K562 (cell line): ENCODE results near the gene UQCRHL. TPM values are rescaled to one million over a fixed set of nuclear protein-coding genes. Genes with fewer than 3 reads are reported as not detected.

Experiments used
- ATAC-seq: fragments of 200-7000 bp; cut with Tn5 transposase; 3 replicates; pipeline ENCODE4 v1.9.1; 2020; ENCODE audit warnings: moderate library complexity
- BruUV-seq: library from RNA; stranded (reverse); fragments of 400-500 nt; replicated peaks from 2 replicates; lab custom pipeline; 2021; lab: Mats Ljungman, UMichigan
- CTCF ChIA-PET: fragments of 300-600 bp; formaldehyde crosslinking; extraction: SDS; loops from one replicate; lab custom pipeline; 2021; ENCODE audit warnings: low intra/inter-chr PET ratio; lab: Yijun Ruan, JAX
- POLR2A ChIA-PET: fragments of 300-600, 350-650 bp; sonication (Branson Sonifier 250); formaldehyde crosslinking; extraction: SDS; loops from one replicate; lab custom pipeline; 2021; ENCODE audit warnings: antibody characterized with exemption, inconsistent platforms; lab: Yijun Ruan, JAX
- DNase-seq, 4 experiments: peaks; one replicate each; pipeline versions ENCODE4 v3.0.0 to v3.0.0-alpha.2; 2011 to 2018; ENCODE audit warnings: low spot score in 3 of 4, mixed read lengths in 3 of 4; ENCODE audit errors: extremely low read depth in 1 of 4
- FAIRE-seq: peaks from 2 replicates; lab custom pipeline; 2011; peaks lifted over from hg19 to GRCh38; lab: Jason Lieb, UNC
- H2AFZ ChIP-seq: 2 replicates; pipeline ENCODE4 v1.6.0; 2011; ENCODE audit warnings: low read depth, low read length, control low read depth, inconsistent platforms
- H3K27ac ChIP-seq: fragments of 200-600 bp; 3 replicates; pipeline ENCODE4 v1.8.0; 2011; ENCODE audit warnings: low read depth, mild to moderate bottlenecking, control low read depth, inconsistent platforms, low read length, moderate library complexity, mixed read lengths; ENCODE audit errors: extremely low read depth
- H3K27me3 ChIP-seq, 2 experiments: fragments of 300-600 bp in 1 of 2; 2 replicates in 1 of 2; 3 replicates in 1 of 2; pipeline versions ENCODE4 v1.6.0 to v1.8.0; 2011; ENCODE audit warnings: inconsistent platforms in 2 of 2, low read length in 2 of 2, mild to moderate bottlenecking in 1 of 2, mixed read lengths in 1 of 2, moderate library complexity in 1 of 2; ENCODE audit not compliant: control insufficient read depth in 2 of 2, insufficient read depth in 2 of 2
- H3K36me3 ChIP-seq: fragments of 300-600 bp; 3 replicates; pipeline ENCODE4 v1.8.0; 2011; ENCODE audit warnings: mild to moderate bottlenecking, low read length, inconsistent platforms; ENCODE audit not compliant: control insufficient read depth, insufficient read depth
- H3K4me1 ChIP-seq, 2 experiments: fragments of 200-600 bp in 1 of 2; replicated peaks in 1 of 2; 2 replicates in 1 of 2; 3 replicates in 1 of 2; pipeline versions ENCODE4 v1.5.1 to v1.8.0; 2011; ENCODE audit warnings: inconsistent platforms in 2 of 2, low read length in 2 of 2, mild to moderate bottlenecking in 1 of 2, mixed read lengths in 1 of 2, moderate library complexity in 1 of 2; ENCODE audit not compliant: control insufficient read depth in 2 of 2, insufficient read depth in 2 of 2
- H3K4me2 ChIP-seq: 2 replicates; pipeline ENCODE4 v1.6.1; 2011; ENCODE audit warnings: low read length, control low read depth, inconsistent platforms, mixed read lengths; ENCODE audit not compliant: insufficient read depth
- H3K4me3 ChIP-seq: fragments of 200-600 bp; sonication (generic), shearing (Covaris generic); 2 replicates; pipeline ENCODE4 v1.5.1; 2016; ENCODE audit warnings: control low read depth, inconsistent platforms
- H3K79me2 ChIP-seq: fragments of 200-600 bp; 3 replicates; pipeline ENCODE4 v1.8.0; 2011; ENCODE audit warnings: low read length, inconsistent platforms; ENCODE audit not compliant: control insufficient read depth, insufficient read depth
- H3K9ac ChIP-seq, 2 experiments: 2 replicates each; pipeline versions ENCODE4 v1.6.0 to v1.6.1; 2011; ENCODE audit warnings: low read depth in 2 of 2, low read length in 2 of 2, control low read depth in 1 of 2, inconsistent platforms in 1 of 2, mild to moderate bottlenecking in 1 of 2, mixed read lengths in 1 of 2; ENCODE audit not compliant: insufficient read depth in 1 of 2
- H3K9me1 ChIP-seq: one replicate; pipeline ENCODE4 v1.6.0; 2011; ENCODE audit warnings: inconsistent platforms, mild to moderate bottlenecking, low read length, moderate library complexity; ENCODE audit not compliant: control insufficient read depth, insufficient read depth
- H3K9me3 ChIP-seq: replicated peaks from 2 replicates; pipeline ENCODE4 v1.5.1; 2011; ENCODE audit warnings: low read depth, low read length, inconsistent platforms; ENCODE audit not compliant: control insufficient read depth, insufficient read depth
- H4K20me1 ChIP-seq: replicated peaks from 2 replicates; pipeline ENCODE4 v1.6.1; 2011; ENCODE audit warnings: low read length, inconsistent platforms, mixed read lengths; ENCODE audit not compliant: control insufficient read depth, insufficient read depth
- CXXC5 ChIP-seq: fragments of 250-450 bp; sonication (Bioruptor Pico); IDR thresholded peaks from 2 replicates; pipeline ENCODE4 v1.8.0; 2022; ENCODE audit warnings: inconsistent platforms, mild to moderate bottlenecking, moderate library complexity
- FOXJ2 ChIP-seq: fragments of 200-800 bp; sonication (Bioruptor generic); IDR thresholded peaks from 2 replicates; pipeline ENCODE4 v1.6.1; 2016; ENCODE audit warnings: missing genetic modification characterization, missing compliant biosample characterization
- GTF2A2 ChIP-seq: IDR thresholded peaks from 2 replicates; pipeline ENCODE4 v1.6.1; 2016; ENCODE audit warnings: mild to moderate bottlenecking, missing genetic modification characterization, missing compliant biosample characterization
- IFI16 ChIP-seq: fragments of 250-450 bp; sonication (Bioruptor Pico); IDR thresholded peaks from 2 replicates; pipeline ENCODE4 v2.1.2; 2022; ENCODE audit warnings: mild to moderate bottlenecking, inconsistent platforms
- IRF2 ChIP-seq: sonication (generic); formaldehyde crosslinking; IDR thresholded peaks from 2 replicates; pipeline ENCODE4 v1.8.1; 2022; ENCODE audit warnings: mild to moderate bottlenecking, missing genetic modification reagents
- NFATC3 ChIP-seq: fragments of 450-650 bp; IDR thresholded peaks from 2 replicates; pipeline ENCODE4 v1.6.1; 2017; ENCODE audit warnings: mild to moderate bottlenecking
- PRPF4 ChIP-seq: fragments of 200-400 bp; formaldehyde crosslinking; IDR thresholded peaks from one replicate; pipeline ENCODE4 v1.6.1; 2017; ENCODE audit warnings: low read length, low read depth, mild to moderate bottlenecking; ENCODE audit not compliant: insufficient read depth, poor library complexity, severe bottlenecking
- RBM17 ChIP-seq: fragments of 200-400 bp; formaldehyde crosslinking; IDR thresholded peaks from 2 replicates; pipeline ENCODE4 v1.6.1; 2017; ENCODE audit warnings: low read depth, mild to moderate bottlenecking, low read length, borderline replicate concordance
- SOX6 ChIP-seq: fragments of 450-650 bp; IDR thresholded peaks from 2 replicates; pipeline ENCODE4 v1.6.1; 2014; ENCODE audit warnings: mild to moderate bottlenecking
- SP2 ChIP-seq: IDR thresholded peaks from 2 replicates; pipeline ENCODE4 v1.6.1; 2011; ENCODE audit warnings: mild to moderate bottlenecking, low read depth, low read length, moderate library complexity; ENCODE audit not compliant: poor library complexity, severe bottlenecking; ENCODE audit errors: extremely low read depth
- TRIM24 ChIP-seq, 2 experiments: fragments of 450-650 bp; IDR thresholded peaks; 2 replicates each; pipeline ENCODE4 v1.6.1; 2016
- ZC3H4 ChIP-seq: sonication (generic); formaldehyde crosslinking; IDR thresholded peaks from 2 replicates; pipeline ENCODE4 v1.9.0; 2021; ENCODE audit warnings: missing genetic modification reagents, borderline replicate concordance
- ZNF76 ChIP-seq: fragments of 250-450 bp; sonication (Bioruptor Pico); IDR thresholded peaks from 2 replicates; pipeline ENCODE4 v1.4.0; 2020; ENCODE audit warnings: mild to moderate bottlenecking, moderate library complexity, borderline replicate concordance
- WGBS: fragments of 100-300 bp; shearing (Covaris generic); methylation state at CpG from one replicate; pipeline ENCODE4 v1.1.6; 2016; ENCODE audit warnings: low coverage, mixed read lengths; ENCODE audit not compliant: insufficient coverage; ENCODE audit errors: missing lambda C conversion rate; 5-methylcytosine and 5-hydroxymethylcytosine counted together
- in situ Hi-C: fragments of 300-500 bp; cut with MboI; formaldehyde crosslinking; loops from 4 replicates; pipeline ENCODE4 v1.15.0; 2018; ENCODE audit warnings: inconsistent platforms, mixed read lengths
- intact Hi-C: fragments of 100-400 bp; cut with micrococcal nuclease; formaldehyde crosslinking; loops from 2 replicates; pipeline ENCODE4 v1.14.2; 2022
- polyA plus RNA-seq, 8 experiments: library from polyadenylated mRNA; depleted of rRNA in 4 of 8; stranded (reverse) in 5 of 8; unstranded in 3 of 8; fragments of >200 nt; fragmentation: Nextera tagmentation in 2 of 8; fragmentation: Illumina TruSeq in 1 of 8; extraction: Ambion mirVana in 2 of 8; extraction: Trizol in 1 of 8; gene quantifications; 2 replicates each; pipeline versions ENCODE4 v1.2.1 to v1.2.3, GENCODE V29; 2011 to 2014; ENCODE audit warnings: inconsistent platforms in 1 of 8, missing spikeins in 1 of 8
- total RNA-seq, 7 experiments: library from RNA; depleted of rRNA in 6 of 7; stranded (reverse); fragments of >200 nt in 6 of 7; fragmentation: Illumina TruSeq in 2 of 7; extraction: Trizol in 2 of 7; gene quantifications; 2 replicates each; pipeline versions ENCODE4 v1.2.1 to v1.2.3, GENCODE V29; 2011 to 2021; ENCODE audit warnings: low replicate concordance in 1 of 7
- TF ChIP-seq, protein P1 (sequence below): fragments of 450-650 bp; IDR thresholded peaks from 2 replicates; pipeline ENCODE4 v1.6.1; 2016; ENCODE audit warnings: low read depth, mild to moderate bottlenecking, moderate library complexity
- TF ChIP-seq, protein P2 (sequence below): fragments of 250-450 bp; sonication (Bioruptor Pico); IDR thresholded peaks from 2 replicates; pipeline ENCODE4 v1.4.0; 2020
- TF ChIP-seq, protein P3 (sequence below): fragments of 450-650 bp; IDR thresholded peaks from 2 replicates; pipeline ENCODE4 v1.6.1; 2016; ENCODE audit warnings: antibody characterized with exemption
- TF ChIP-seq, protein P4 (sequence below): fragments of 450-650 bp; formaldehyde crosslinking; IDR thresholded peaks from 2 replicates; pipeline ENCODE4 v1.4.0; 2020; ENCODE audit warnings: mild to moderate bottlenecking, moderate library complexity

Gene UQCRHL
- total and polyA plus RNA-seq, 9 of the 15 experiments (the other 6 are each of a cell fraction or from before 2014, with no cell fraction given) = 5.1 to 41.3 (median 21.8) TPM

DNA sequence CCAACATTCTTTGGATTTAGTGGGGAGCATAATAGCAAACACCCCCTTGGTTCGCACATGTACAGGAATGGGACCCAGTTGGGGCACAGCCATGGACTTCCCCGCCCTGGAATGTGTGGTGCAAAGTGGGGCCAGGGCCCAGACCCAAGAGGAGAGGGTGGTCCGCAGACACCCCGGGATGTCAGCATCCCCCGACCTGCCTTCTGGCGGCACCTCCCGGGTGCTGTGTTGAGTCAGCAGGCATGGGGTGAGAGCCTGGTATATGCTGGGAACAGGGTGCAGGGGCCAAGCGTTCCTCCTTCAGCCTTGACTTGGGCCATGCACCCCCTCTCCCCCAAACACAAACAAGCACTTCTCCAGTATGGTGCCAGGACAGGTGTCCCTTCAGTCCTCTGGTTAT lies 21.8 kb downstream of the UQCRHL start:
- TF ChIP-seq ZNF76 (CRISPR knock-in tag) (no peak), SP2 (no peak), GTF2A2 (tag) (no peak), FOXJ2 (no peak), IRF2 (CRISPR knock-in tag) (no peak), TRIM24 (IDR thresholded peaks at IDR 0.05) (no peak), RBM17 (no peak), NFATC3 (no peak), CXXC5 (CRISPR knock-in tag) (no peak), ZC3H4 (CRISPR knock-in tag) (no peak), IFI16 (CRISPR knock-in tag) (no peak), SOX6 (no peak), PRPF4 (no peak)
- TF ChIP-seq, protein P1, sequence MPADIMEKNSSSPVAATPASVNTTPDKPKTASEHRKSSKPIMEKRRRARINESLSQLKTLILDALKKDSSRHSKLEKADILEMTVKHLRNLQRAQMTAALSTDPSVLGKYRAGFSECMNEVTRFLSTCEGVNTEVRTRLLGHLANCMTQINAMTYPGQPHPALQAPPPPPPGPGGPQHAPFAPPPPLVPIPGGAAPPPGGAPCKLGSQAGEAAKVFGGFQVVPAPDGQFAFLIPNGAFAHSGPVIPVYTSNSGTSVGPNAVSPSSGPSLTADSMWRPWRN = no peak
- TF ChIP-seq, protein P2, sequence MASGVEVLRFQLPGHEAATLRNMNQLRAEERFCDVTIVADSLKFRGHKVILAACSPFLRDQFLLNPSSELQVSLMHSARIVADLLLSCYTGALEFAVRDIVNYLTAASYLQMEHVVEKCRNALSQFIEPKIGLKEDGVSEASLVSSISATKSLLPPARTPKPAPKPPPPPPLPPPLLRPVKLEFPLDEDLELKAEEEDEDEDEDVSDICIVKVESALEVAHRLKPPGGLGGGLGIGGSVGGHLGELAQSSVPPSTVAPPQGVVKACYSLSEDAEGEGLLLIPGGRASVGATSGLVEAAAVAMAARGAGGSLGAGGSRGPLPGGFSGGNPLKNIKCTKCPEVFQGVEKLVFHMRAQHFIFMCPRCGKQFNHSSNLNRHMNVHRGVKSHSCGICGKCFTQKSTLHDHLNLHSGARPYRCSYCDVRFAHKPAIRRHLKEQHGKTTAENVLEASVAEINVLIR (CRISPR knock-in tag) = no peak
- TF ChIP-seq, protein P3, sequence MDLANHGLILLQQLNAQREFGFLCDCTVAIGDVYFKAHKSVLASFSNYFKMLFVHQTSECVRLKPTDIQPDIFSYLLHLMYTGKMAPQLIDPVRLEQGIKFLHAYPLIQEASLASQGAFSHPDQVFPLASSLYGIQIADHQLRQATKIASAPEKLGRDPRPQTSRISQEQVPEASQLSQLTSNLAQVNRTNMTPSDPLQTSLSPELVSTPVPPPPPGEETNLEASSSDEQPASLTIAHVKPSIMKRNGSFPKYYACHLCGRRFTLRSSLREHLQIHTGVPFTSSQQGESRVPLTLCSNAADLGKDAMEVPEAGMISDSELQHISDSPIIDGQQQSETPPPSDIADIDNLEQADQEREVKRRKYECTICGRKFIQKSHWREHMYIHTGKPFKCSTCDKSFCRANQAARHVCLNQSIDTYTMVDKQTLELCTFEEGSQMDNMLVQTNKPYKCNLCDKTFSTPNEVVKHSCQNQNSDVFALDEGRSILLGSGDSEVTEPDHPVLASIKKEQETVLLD = no peak
- TF ChIP-seq, protein P4, sequence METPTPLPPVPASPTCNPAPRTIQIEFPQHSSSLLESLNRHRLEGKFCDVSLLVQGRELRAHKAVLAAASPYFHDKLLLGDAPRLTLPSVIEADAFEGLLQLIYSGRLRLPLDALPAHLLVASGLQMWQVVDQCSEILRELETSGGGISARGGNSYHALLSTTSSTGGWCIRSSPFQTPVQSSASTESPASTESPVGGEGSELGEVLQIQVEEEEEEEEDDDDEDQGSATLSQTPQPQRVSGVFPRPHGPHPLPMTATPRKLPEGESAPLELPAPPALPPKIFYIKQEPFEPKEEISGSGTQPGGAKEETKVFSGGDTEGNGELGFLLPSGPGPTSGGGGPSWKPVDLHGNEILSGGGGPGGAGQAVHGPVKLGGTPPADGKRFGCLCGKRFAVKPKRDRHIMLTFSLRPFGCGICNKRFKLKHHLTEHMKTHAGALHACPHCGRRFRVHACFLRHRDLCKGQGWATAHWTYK (CRISPR knock-in tag) = no peak
- FAIRE-seq (no peak), ATAC-seq (no peak), DNase-seq (no peak)
- Histone ChIP-seq H3K4me2 (no peak overlapping the region), H4K20me1 (no peaks in the 10 kb centered on the region), H3K4me1 (peaks cover 7 to 12% of the 10 kb centered on the region in 2 experiments; a peak in 4 of 5 replicates), H2AFZ (no peak overlapping the region), H3K9me3 (no peaks in the 10 kb centered on the region), H3K27ac (no peak overlapping the region), H3K79me2 (no peaks in the 10 kb centered on the region), H3K9me1 (no peaks in the 10 kb centered on the region), H3K36me3 (no peaks in the 10 kb centered on the region), H3K27me3 (peaks cover 0 to 12% of the 10 kb centered on the region in 2 experiments; a peak in 2 of 5 replicates), H3K9ac (0 out of 4 replicates have a peak overlapping the region, but pooled peaks of 1 of the 2 experiments have one; percentile 8), H3K4me3 (no peak overlapping the region)
- intact Hi-C loops (no loop called here), in situ Hi-C loops (no loop called here)
- ChIA-PET POLR2A (no interaction called here), CTCF (no interaction called here)
- BruUV-seq = no TSS peak
- WGBS = 55% methylated on average over 8 of the region's 8 CpGs
